Measurements from ENCODE around the gene TBC1D22B. TPM values are rescaled to one million over a fixed set of nuclear protein-coding genes. Genes with fewer than 3 reads are reported as not detected.

The TBC1D22B gene
- total RNA-seq, 2 experiments from 2014 or later, result 12.1 to 12.3 TPM

GRCh38 chr6:37221585-37222124, 35.9 kb upstream of the TBC1D22B start:
- Mint-ChIP-seq H3K4me3 (peak overlapping the region; percentile 68), H3K36me3 (ENCODE audit: low read depth) (no peaks in the 10 kb centered on the region), H3K9me3 (no peaks in the 10 kb centered on the region), H3K4me1 (ENCODE audit: low read depth) (peaks cover 19% of the 10 kb centered on the region), H3K27me3 (no peaks in the 10 kb centered on the region), H3K27ac (no peak overlapping the region)
- DNase-seq (no peak), ATAC-seq (no peak)
- intact Hi-C loops (cut with micrococcal nuclease), result no loop called here
- CTCF ChIA-PET, result interaction anchor here (1.1 to 23.4 kb wide), 4 partner anchors 12 to 198 kb away, joined by 4 to 784 read pairs (median 22); no protein-coding TSS in a partner anchor
- TF ChIP-seq CTCF (IDR thresholded peaks at IDR 0.05), result no peak
- POLR2A ChIA-PET, result no interaction called here

GRCh38 chr6:37222125-37222967, 35.2 kb upstream of the TBC1D22B start:
- Mint-ChIP-seq H3K27ac (no peak overlapping the region), H3K27me3 (no peaks in the 10 kb centered on the region), H3K4me3 (peak overlapping the region; percentile 68), H3K9me3 (no peaks in the 10 kb centered on the region), H3K36me3 (ENCODE audit: low read depth) (no peaks in the 10 kb centered on the region), H3K4me1 (ENCODE audit: low read depth) (peaks cover 19% of the 10 kb centered on the region)
- ATAC-seq (peak; percentile 98), DNase-seq (peak; percentile 88)
- ChIA-PET POLR2A (interaction anchor here (0.7 kb wide), 1 partner anchor 10 kb away, joined by 3 read pairs; no protein-coding TSS in a partner anchor), CTCF (interaction anchor here (1.1 to 23.4 kb wide), 5 partner anchors 13 to 198 kb away, joined by 3 to 784 read pairs (median 11); no protein-coding TSS in a partner anchor)
- intact Hi-C loops (cut with micrococcal nuclease), result no loop called here
- no peak for TF ChIP-seq CTCF (IDR thresholded peaks at IDR 0.05)

GRCh38 chr6:37222992-37223391, 34.6 kb upstream of the TBC1D22B start:
- H3K36me3 Mint-ChIP-seq (ENCODE audit: low read depth), result no peaks in the 10 kb centered on the region
- intact Hi-C loops (cut with micrococcal nuclease), result no loop called here
- H3K4me3 Mint-ChIP-seq, result peak overlapping the region; percentile 68
- H3K27me3 Mint-ChIP-seq, result no peaks in the 10 kb centered on the region
- TF ChIP-seq CTCF (IDR thresholded peaks at IDR 0.05), result no peak
- DNase-seq (no peak), ATAC-seq (no peak)
- H3K9me3 Mint-ChIP-seq, result no peaks in the 10 kb centered on the region
- H3K27ac Mint-ChIP-seq, result no peak overlapping the region
- CTCF ChIA-PET, result interaction anchor here (1.3 to 23.4 kb wide), 4 partner anchors 13 to 199 kb away, joined by 3 to 784 read pairs (median 22); no protein-coding TSS in a partner anchor
- H3K4me1 Mint-ChIP-seq (ENCODE audit: low read depth), result peaks cover 19% of the 10 kb centered on the region
- POLR2A ChIA-PET, result interaction anchor here (0.7 kb wide), 1 partner anchor 10 kb away, joined by 3 read pairs; no protein-coding TSS in a partner anchor

GRCh38 chr6:37225350-37226169, 32.0 kb upstream of the TBC1D22B start:
- Mint-ChIP-seq H3K4me3 (no peak overlapping the region), H3K27me3 (no peaks in the 10 kb centered on the region), H3K27ac (no peak overlapping the region), H3K9me3 (no peaks in the 10 kb centered on the region), H3K36me3 (ENCODE audit: low read depth) (no peaks in the 10 kb centered on the region), H3K4me1 (ENCODE audit: low read depth) (peaks cover 22% of the 10 kb centered on the region)
- ATAC-seq (no peak), DNase-seq (no peak)
- ChIA-PET CTCF (interaction anchor here (0.7 to 23.4 kb wide), 2 partner anchors 89 to 201 kb away, joined by 5 to 784 read pairs; no protein-coding TSS in a partner anchor), POLR2A (interaction anchor here (0.6 to 1.7 kb wide), 3 partner anchors 13 to 270 kb away, joined by 3 to 4 read pairs (median 3); no protein-coding TSS in a partner anchor)
- no peak for TF ChIP-seq CTCF (IDR thresholded peaks at IDR 0.05)
- intact Hi-C loops (cut with micrococcal nuclease), result no loop called here
